H1 (cell line): ENCODE results near the gene H6PD. TPM values are rescaled to one million over a fixed set of nuclear protein-coding genes. Genes with fewer than 3 reads are reported as not detected.

ENCODE experiments used
- CTCF ChIA-PET: fragments of 300-600 bp; sonication (Branson Sonifier 250); formaldehyde crosslinking; loops from one replicate; lab custom pipeline; 2021; ENCODE audit not compliant: partially characterized antibody; lab: Charles Lee
- POLR2A ChIA-PET: fragments of 300-600 bp; sonication (Branson Sonifier 250); formaldehyde crosslinking; loops from one replicate; lab custom pipeline; 2021; ENCODE audit warnings: inconsistent platforms; ENCODE audit not compliant: partially characterized antibody; lab: Charles Lee
- DNase-seq, 2 experiments: peaks; one replicate each; pipeline versions ENCODE4 v3.0.0 to v3.0.0-alpha.2; 2010 to 2022; ENCODE audit warnings: low spot score in 2 of 2, low read depth in 1 of 2, mixed read lengths in 1 of 2
- FAIRE-seq: peaks from 2 replicates; lab custom pipeline; 2011; peaks lifted over from hg19 to GRCh38; lab: Jason Lieb, UNC
- H2AFZ ChIP-seq: 2 replicates; pipeline ENCODE4 v1.8.1; 2012; ENCODE audit warnings: low read length, inconsistent platforms
- H2AK5ac ChIP-seq: 2 replicates; pipeline ENCODE4 v1.6.1; 2013; ENCODE audit warnings: low read depth, low read length
- H2BK120ac ChIP-seq: replicated peaks from 2 replicates; pipeline ENCODE3; 2013; ENCODE audit warnings: low read depth, low read length, inconsistent platforms
- H2BK12ac ChIP-seq: 2 replicates; pipeline ENCODE4 v1.6.1; 2013; ENCODE audit warnings: low read depth, low read length
- H2BK15ac ChIP-seq: 2 replicates; pipeline ENCODE4 v1.6.1; 2013; ENCODE audit warnings: low read length
- H2BK20ac ChIP-seq: 2 replicates; pipeline ENCODE4 v1.6.1; 2013; ENCODE audit warnings: low read length
- H2BK5ac ChIP-seq: 2 replicates; pipeline ENCODE4 v1.6.1; 2013; ENCODE audit warnings: low read depth, low read length
- H3K14ac ChIP-seq: 2 replicates; pipeline ENCODE4 v1.6.1; 2013; ENCODE audit warnings: inconsistent platforms; ENCODE audit not compliant: insufficient read length
- H3K18ac ChIP-seq: 2 replicates; pipeline ENCODE4 v1.6.1; 2013; ENCODE audit warnings: low read length; ENCODE audit errors: extremely low read depth
- H3K23ac ChIP-seq: 2 replicates; pipeline ENCODE4 v1.6.1; 2013; ENCODE audit warnings: inconsistent platforms; ENCODE audit not compliant: insufficient read length
- H3K23me2 ChIP-seq: 2 replicates; pipeline ENCODE4 v1.6.1; 2013; ENCODE audit warnings: low read depth, low read length
- H3K27ac ChIP-seq: 2 replicates; pipeline ENCODE4 v1.6.1; 2011; ENCODE audit warnings: low read depth, low read length, inconsistent platforms
- H3K27me3 ChIP-seq, 4 experiments: replicated peaks in 1 of 4; 1 replicate in 1 of 4; 2 replicates in 3 of 4; pipeline versions ENCODE4 v1.6.1 to v1.8.1; 2011 to 2013; ENCODE audit warnings: low read length in 3 of 4, mild to moderate bottlenecking in 3 of 4, inconsistent platforms in 2 of 4, mixed read lengths in 2 of 4, moderate library complexity in 1 of 4; ENCODE audit not compliant: control insufficient read depth in 3 of 4, insufficient read depth in 3 of 4; ENCODE audit errors: extremely low read depth in 1 of 4
- H3K36me3 ChIP-seq, 4 experiments: 2 replicates each; pipeline versions ENCODE4 v1.6.1 to v1.8.1; 2011 to 2013; ENCODE audit warnings: mild to moderate bottlenecking in 4 of 4, low read length in 3 of 4, moderate library complexity in 2 of 4, control low read depth in 1 of 4, inconsistent platforms in 1 of 4; ENCODE audit not compliant: insufficient read depth in 4 of 4, control insufficient read depth in 2 of 4
- H3K4ac ChIP-seq: replicated peaks from 2 replicates; pipeline ENCODE3; 2013; ENCODE audit warnings: low read length, low read depth, mixed read lengths, inconsistent platforms; ENCODE audit not compliant: insufficient read length
- H3K4me1 ChIP-seq, 4 experiments: replicated peaks in 1 of 4; 1 replicate in 1 of 4; 2 replicates in 3 of 4; pipeline versions ENCODE4 v1.6.1 to v1.8.1; 2011 to 2013; ENCODE audit warnings: low read length in 3 of 4, inconsistent platforms in 2 of 4, mixed read lengths in 1 of 4; ENCODE audit not compliant: insufficient read depth in 4 of 4, control insufficient read depth in 3 of 4
- H3K4me2 ChIP-seq, 2 experiments: 2 replicates each; pipeline versions ENCODE4 v1.6.1 to v1.8.1; 2011 to 2013; ENCODE audit warnings: low read depth in 2 of 2, low read length in 2 of 2, control low read depth in 1 of 2, inconsistent platforms in 1 of 2, mild to moderate bottlenecking in 1 of 2; ENCODE audit not compliant: insufficient read depth in 1 of 2
- H3K4me3 ChIP-seq, 4 experiments: fragments of 200-600, 300-600 bp in 1 of 4; sonication (generic), shearing (Covaris generic), sonication (Bioruptor Twin) in 1 of 4; 2 replicates each; pipeline versions ENCODE4 v1.5.1 to v1.8.1; 2011 to 2016; ENCODE audit warnings: low read length in 4 of 4, low read depth in 3 of 4, control low read depth in 2 of 4, inconsistent platforms in 2 of 4, mild to moderate bottlenecking in 2 of 4, mixed read lengths in 1 of 4, moderate library complexity in 1 of 4; ENCODE audit not compliant: insufficient read depth in 2 of 4; ENCODE audit errors: extremely low read depth in 1 of 4
- H3K56ac ChIP-seq: replicated peaks from 2 replicates; pipeline ENCODE3; 2013; ENCODE audit warnings: low read depth, mild to moderate bottlenecking, mixed read lengths, low read length, inconsistent platforms; ENCODE audit not compliant: insufficient read length
- H3K79me1 ChIP-seq: 2 replicates; pipeline ENCODE4 v1.6.1; 2013; ENCODE audit warnings: low read depth, low read length, control low read depth
- H3K79me2 ChIP-seq, 2 experiments: 2 replicates each; pipeline versions ENCODE4 v1.6.1 to v1.8.1; 2012 to 2013; ENCODE audit warnings: low read length in 2 of 2, mild to moderate bottlenecking in 2 of 2, inconsistent platforms in 1 of 2; ENCODE audit not compliant: insufficient read depth in 2 of 2, control insufficient read depth in 1 of 2
- H3K9ac ChIP-seq, 4 experiments: replicated peaks in 1 of 4; 1 replicate in 1 of 4; 2 replicates in 3 of 4; pipeline versions ENCODE4 v1.6.1 to v1.8.1; 2011 to 2013; ENCODE audit warnings: low read depth in 3 of 4, low read length in 3 of 4, control low read depth in 2 of 4, mild to moderate bottlenecking in 2 of 4, moderate library complexity in 2 of 4, inconsistent platforms in 1 of 4; ENCODE audit errors: extremely low read depth in 1 of 4
- H3K9me3 ChIP-seq, 2 experiments: 2 replicates each; pipeline versions ENCODE4 v1.6.1 to v1.8.1; 2012 to 2013; ENCODE audit warnings: mild to moderate bottlenecking in 2 of 2, moderate library complexity in 2 of 2, control low read depth in 1 of 2, inconsistent platforms in 1 of 2, low read depth in 1 of 2, low read length in 1 of 2, mixed read lengths in 1 of 2; ENCODE audit not compliant: insufficient read depth in 2 of 2
- H4K20me1 ChIP-seq, 2 experiments: replicated peaks in 1 of 2; 2 replicates each; pipeline versions ENCODE3 to v1.8.1; 2011 to 2013; ENCODE audit warnings: inconsistent platforms in 2 of 2, low read length in 2 of 2, mild to moderate bottlenecking in 1 of 2; ENCODE audit not compliant: insufficient read depth in 2 of 2, control insufficient read depth in 1 of 2
- H4K5ac ChIP-seq: 2 replicates; pipeline ENCODE4 v1.6.1; 2013; ENCODE audit warnings: low read length, low read depth, mixed read lengths, inconsistent platforms; ENCODE audit not compliant: insufficient read length
- H4K8ac ChIP-seq: 2 replicates; pipeline ENCODE4 v1.8.0; 2013; ENCODE audit warnings: mild to moderate bottlenecking, moderate library complexity, low read length, inconsistent platforms; ENCODE audit not compliant: insufficient read depth; ENCODE audit errors: extremely low read depth
- H4K91ac ChIP-seq: replicated peaks from 2 replicates; pipeline ENCODE3; 2013; ENCODE audit warnings: low read length, mixed read lengths, inconsistent platforms; ENCODE audit not compliant: insufficient read length
- CBX5 ChIP-seq: fragments of 300-800, 300-1000 bp; sonication (generic); IDR thresholded peaks from 2 replicates; pipeline ENCODE4 v1.7.1; 2016; ENCODE audit warnings: antibody characterized with exemption, low read length, low read depth
- EZH2 ChIP-seq: fragments of 200-600 bp; sonication (generic); IDR thresholded peaks from 2 replicates; pipeline ENCODE4 v1.7.1; 2012; ENCODE audit warnings: low read depth, mild to moderate bottlenecking, moderate library complexity, low read length, inconsistent platforms; ENCODE audit not compliant: severe bottlenecking
- GTF2F1 ChIP-seq: IDR thresholded peaks from 2 replicates; pipeline ENCODE4 v1.6.1; 2012; ENCODE audit warnings: low read depth, low read length, improper control_type of control experiment, borderline replicate concordance
- KDM5A ChIP-seq: fragments of 200-600 bp; IDR thresholded peaks from 2 replicates; pipeline ENCODE4 v1.7.1; 2012; ENCODE audit warnings: mild to moderate bottlenecking, low read length, inconsistent platforms, mixed read lengths
- MAFK ChIP-seq: IDR thresholded peaks from 2 replicates; pipeline ENCODE4 v1.6.1; 2012; ENCODE audit warnings: low read depth, mild to moderate bottlenecking, improper control_type of control experiment, low read length
- NRF1 ChIP-seq: IDR thresholded peaks from 2 replicates; pipeline ENCODE4 v1.6.1; 2011; ENCODE audit warnings: mild to moderate bottlenecking, low read depth, low read length, improper control_type of control experiment
- PHF8 ChIP-seq: fragments of 200-600 bp; sonication (generic); conservative IDR thresholded peaks from 2 replicates; pipeline ENCODE4 v1.7.1; 2012; ENCODE audit warnings: low read depth, mild to moderate bottlenecking, inconsistent platforms, low read length, moderate library complexity
- POU5F1 ChIP-seq: IDR thresholded peaks from 2 replicates; pipeline ENCODE4 v1.6.1; 2011; ENCODE audit warnings: low read depth, mild to moderate bottlenecking, low read length, moderate library complexity
- WGBS, 2 experiments: shearing (Covaris generic) in 1 of 2; methylation state at CpG; one replicate each; pipeline versions ENCODE4 v1.1.6 to v1.1.7; 2013 to 2015; ENCODE audit warnings: low lambda C conversion rate in 2 of 2, mixed read lengths in 2 of 2, inconsistent platforms in 1 of 2, low coverage in 1 of 2, missing lambda C conversion rate in 1 of 2; ENCODE audit not compliant: insufficient replicate concordance in 2 of 2, insufficient coverage in 1 of 2, insufficient read length in 1 of 2; ENCODE audit errors: extremely low coverage in 1 of 2, missing lambda C conversion rate in 1 of 2; 5-methylcytosine and 5-hydroxymethylcytosine counted together
- polyA plus RNA-seq, 7 experiments: library from polyadenylated mRNA; depleted of rRNA in 3 of 7; stranded (reverse) in 5 of 7; unstranded in 2 of 7; fragments of >200 nt in 5 of 7; fragments of 200-250 nt in 2 of 7; gene quantifications; 1 replicate in 5 of 7; 2 replicates in 1 of 7; 4 replicates in 1 of 7; pipeline versions ENCODE4 v1.2.1 to v1.2.3, GENCODE V29; 2011 to 2013; ENCODE audit warnings: missing spikeins in 2 of 7, mixed read lengths in 2 of 7
- total RNA-seq: library from RNA; stranded (reverse); fragmentation: NEBNext Ultra II Directional; extraction: Animal tissue kit (Norgen Biotek cat#: 25700); gene quantifications from 2 replicates; pipeline ENCODE4 v1.2.1, GENCODE V29; 2021
- TF ChIP-seq, protein P1 (sequence below): IDR thresholded peaks from 2 replicates; pipeline ENCODE4 v1.6.1; 2012; ENCODE audit warnings: low read length, inconsistent platforms

The H6PD gene
- total and polyA plus RNA-seq, 2 of the 8 experiments (the other 6 are each of a cell fraction or from before 2014, with no cell fraction given): 3.6 to 3.8 TPM

DNA sequence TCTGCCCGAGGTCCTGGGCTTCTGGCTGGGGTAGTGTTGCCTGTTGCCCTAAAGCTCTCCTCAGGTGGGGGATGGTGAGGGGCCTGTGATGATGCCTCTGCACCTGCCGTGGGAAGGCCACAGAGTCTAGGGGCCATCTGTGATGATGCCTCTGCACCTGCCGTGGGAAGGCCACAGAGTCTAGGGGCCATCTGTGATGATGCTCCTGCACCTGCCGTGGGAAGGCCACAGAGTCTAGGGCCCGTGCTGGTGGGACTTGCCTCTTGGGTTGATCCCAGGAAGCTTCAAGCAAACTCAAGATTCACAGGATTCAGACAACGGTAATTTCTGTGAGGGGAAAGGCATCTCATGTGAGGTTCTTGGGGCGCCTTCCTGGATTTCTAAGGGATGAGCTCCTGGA lies 75.4 kb downstream of the H6PD start:
- H4K20me1 ChIP-seq: peaks cover 0 to 9% of the 10 kb centered on the region in 2 experiments
- WGBS, 2 experiments: 84% methylated on average over 7 of the region's 7 CpGs; no CpG with 5 or more reads in 1 of the 2 experiments
- TF ChIP-seq CBX5 (no peak), EZH2 (no peak), POU5F1 (no peak), PHF8 (no peak), KDM5A (no peak), MAFK (no peak), GTF2F1 (no peak), NRF1 (no peak)
- TF ChIP-seq, protein P1, sequence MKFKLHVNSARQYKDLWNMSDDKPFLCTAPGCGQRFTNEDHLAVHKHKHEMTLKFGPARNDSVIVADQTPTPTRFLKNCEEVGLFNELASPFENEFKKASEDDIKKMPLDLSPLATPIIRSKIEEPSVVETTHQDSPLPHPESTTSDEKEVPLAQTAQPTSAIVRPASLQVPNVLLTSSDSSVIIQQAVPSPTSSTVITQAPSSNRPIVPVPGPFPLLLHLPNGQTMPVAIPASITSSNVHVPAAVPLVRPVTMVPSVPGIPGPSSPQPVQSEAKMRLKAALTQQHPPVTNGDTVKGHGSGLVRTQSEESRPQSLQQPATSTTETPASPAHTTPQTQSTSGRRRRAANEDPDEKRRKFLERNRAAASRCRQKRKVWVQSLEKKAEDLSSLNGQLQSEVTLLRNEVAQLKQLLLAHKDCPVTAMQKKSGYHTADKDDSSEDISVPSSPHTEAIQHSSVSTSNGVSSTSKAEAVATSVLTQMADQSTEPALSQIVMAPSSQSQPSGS: no peak

More for the DNA sequence above, 75.4 kb downstream of the H6PD start:
- H3K4me3 ChIP-seq: no peak overlapping the region
- no peak for DNase-seq
- H2BK5ac ChIP-seq: no peak overlapping the region
- no peak overlapping the region for H4K91ac ChIP-seq
- no peaks in the 10 kb centered on the region for H3K27me3 ChIP-seq
- H3K9me3 ChIP-seq: no peaks in the 10 kb centered on the region
- no peak overlapping the region for H3K9ac ChIP-seq
- H2BK20ac ChIP-seq: no peak overlapping the region
- H3K4ac ChIP-seq: no peak overlapping the region
- H3K27ac ChIP-seq: no peak overlapping the region
- no peak overlapping the region for H3K23ac ChIP-seq
- no peaks in the 10 kb centered on the region for H3K36me3 ChIP-seq
- no peaks in the 10 kb centered on the region; a peak in 1 of 7 replicates for H3K4me1 ChIP-seq
- peaks cover 3% of the 10 kb centered on the region for H3K79me1 ChIP-seq
- H2AK5ac ChIP-seq: no peak overlapping the region
- ChIA-PET CTCF (interaction anchor here (0.7 to 3.4 kb wide), 5 partner anchors 15 to 145 kb away, joined by 3 to 13 read pairs (median 5); no protein-coding TSS in a partner anchor), POLR2A (interaction anchor here (0.6 kb wide), 1 partner anchor 8 kb away, joined by 3 read pairs; no protein-coding TSS in a partner anchor)
- no peaks in the 10 kb centered on the region for H3K23me2 ChIP-seq
- FAIRE-seq: no peak
- H4K5ac ChIP-seq: no peak overlapping the region
- no peak overlapping the region for H3K18ac ChIP-seq
- H3K79me2 ChIP-seq: no peaks in the 10 kb centered on the region; a peak in 1 of 4 replicates
- no peak overlapping the region for H3K4me2 ChIP-seq
- H4K8ac ChIP-seq: no peak overlapping the region
- H2BK120ac ChIP-seq: no peak overlapping the region
- no peak overlapping the region for H3K56ac ChIP-seq
- no peak overlapping the region for H3K14ac ChIP-seq
- no peak overlapping the region for H2AFZ ChIP-seq
- no peak overlapping the region for H2BK12ac ChIP-seq
- no peak overlapping the region for H2BK15ac ChIP-seq
